Activated naive CD4-positive, alpha-beta T cell treated with anti-CD3 and anti-CD28 coated beads, Interleukin-2, amount 10 ng/mL, durations not matched to agents 7 days and 5 days (primary cell): ENCODE measurements around the gene FAM193B.

Experiments
- CTCF ChIA-PET: fragments of 350-600 bp; sonication (Branson Sonifier 250); formaldehyde crosslinking; loops from one replicate; lab custom pipeline; 2021; ENCODE audit warnings: antibody characterized with exemption; lab: Charles Lee
- DNase-seq: peaks from one replicate; pipeline ENCODE4 v3.0.0-alpha.2; 2020
- H3K27ac Mint-ChIP-seq: one replicate; pipeline ENCODE4 v1.8.0; 2021; ENCODE audit warnings: mild to moderate bottlenecking, moderate library complexity, mixed read lengths
- H3K27me3 Mint-ChIP-seq: one replicate; pipeline ENCODE4 v1.8.0; 2021; ENCODE audit warnings: mild to moderate bottlenecking, mixed read lengths
- H3K36me3 Mint-ChIP-seq: one replicate; pipeline ENCODE4 v1.8.0; 2021; ENCODE audit warnings: mixed read lengths
- H3K4me1 Mint-ChIP-seq: one replicate; pipeline ENCODE4 v1.8.0; 2021; ENCODE audit warnings: mixed read lengths
- H3K4me3 Mint-ChIP-seq: one replicate; pipeline ENCODE4 v1.8.0; 2021; ENCODE audit warnings: mild to moderate bottlenecking, moderate library complexity, mixed read lengths
- H3K9me3 Mint-ChIP-seq: one replicate; pipeline ENCODE4 v1.8.0; 2021; ENCODE audit warnings: mixed read lengths

The FAM193B gene

GRCh38 chr5:177524539-177524900 is 29.8 kb downstream of the FAM193B start:
- peaks cover 15% of the 10 kb centered on the region for H3K36me3 Mint-ChIP-seq
- H3K4me1 Mint-ChIP-seq, result peaks cover 21% of the 10 kb centered on the region

GRCh38 chr5:177523711-177524538 is 30.4 kb downstream of the FAM193B start:
- Mint-ChIP-seq H3K4me3 (no peak overlapping the region), H3K36me3 (peaks cover 14% of the 10 kb centered on the region), H3K27ac (no peak overlapping the region), H3K4me1 (peaks cover 27% of the 10 kb centered on the region), H3K9me3 (no peaks in the 10 kb centered on the region), H3K27me3 (no peaks in the 10 kb centered on the region)
- DNase-seq, result no peak
- CTCF ChIA-PET, result interaction anchor here (0.7 kb wide), 1 partner anchor 14 kb away, joined by 3 read pairs; no protein-coding TSS in a partner anchor

More at GRCh38 chr5:177524539-177524900, 29.8 kb downstream of the FAM193B start:
- DNase-seq, result no peak
- Mint-ChIP-seq H3K27me3 (no peaks in the 10 kb centered on the region), H3K9me3 (no peaks in the 10 kb centered on the region), H3K4me3 (no peak overlapping the region), H3K27ac (no peak overlapping the region)
- CTCF ChIA-PET, result interaction anchor here (0.7 to 0.9 kb wide), 2 partner anchors 13 to 453 kb away, joined by 3 read pairs; no protein-coding TSS in a partner anchor

GRCh38 chr5:177520916-177521513 is 33.3 kb downstream of the FAM193B start:
- H3K36me3 Mint-ChIP-seq, result peaks cover 21% of the 10 kb centered on the region
- peaks cover 38% of the 10 kb centered on the region for H3K4me1 Mint-ChIP-seq

GRCh38 chr5:177520271-177520670 is 34.1 kb downstream of the FAM193B start:
- H3K4me3 Mint-ChIP-seq, result no peak overlapping the region
- CTCF ChIA-PET, result no interaction called here
- H3K4me1 Mint-ChIP-seq, result peaks cover 45% of the 10 kb centered on the region
- H3K27ac Mint-ChIP-seq, result no peak overlapping the region
- no peaks in the 10 kb centered on the region for H3K27me3 Mint-ChIP-seq
- H3K9me3 Mint-ChIP-seq, result no peaks in the 10 kb centered on the region
- DNase-seq, result no peak
- H3K36me3 Mint-ChIP-seq, result peaks cover 25% of the 10 kb centered on the region

More at GRCh38 chr5:177520916-177521513, 33.3 kb downstream of the FAM193B start:
- no peaks in the 10 kb centered on the region for H3K27me3 Mint-ChIP-seq
- H3K9me3 Mint-ChIP-seq, result no peaks in the 10 kb centered on the region
- no peak for DNase-seq
- H3K27ac Mint-ChIP-seq, result peak overlapping the region; percentile 7
- H3K4me3 Mint-ChIP-seq, result no peak overlapping the region
- CTCF ChIA-PET, result interaction anchor here (0.7 to 1.6 kb wide), 2 partner anchors 19 to 33 kb away, joined by 3 to 4 read pairs; no protein-coding TSS in a partner anchor

GRCh38 chr5:177519463-177520235 is 34.7 kb downstream of the FAM193B start:
- H3K4me1 Mint-ChIP-seq, result peaks cover 51% of the 10 kb centered on the region
- no peaks in the 10 kb centered on the region for H3K27me3 Mint-ChIP-seq
- H3K36me3 Mint-ChIP-seq, result peaks cover 29% of the 10 kb centered on the region
- peak overlapping the region; percentile 37 for H3K27ac Mint-ChIP-seq
- no peak for DNase-seq
- H3K4me3 Mint-ChIP-seq, result no peak overlapping the region
- CTCF ChIA-PET, result interaction anchor here (1.2 kb wide), 1 partner anchor 200 kb away, joined by 3 read pairs; no protein-coding TSS in a partner anchor
- no peaks in the 10 kb centered on the region for H3K9me3 Mint-ChIP-seq

- DNase-seq, result peak; percentile 98
- Mint-ChIP-seq H3K36me3 (peaks cover 44% of the 10 kb centered on the region), H3K4me3 (peak within 1 kb of the TSS; percentile 79), H3K4me1 (peaks cover 56% of the 10 kb centered on the region), H3K9me3 (no peaks in the 10 kb centered on the region), H3K27ac (peak within 1 kb of the TSS; percentile 73), H3K27me3 (no peaks in the 10 kb centered on the region)
- CTCF ChIA-PET, result no interaction called here
Measured at GRCh38 chr5:177516601-177517568, 37.5 kb downstream of the FAM193B start, which contains the start of gene DDX41. DDX41 (minus strand) TSS chr5:177516961; CDS start chr5:177516945, 16 bp downstream.

GRCh38 chr5:177515580-177515979 is 38.8 kb downstream of the FAM193B start:
- H3K4me3 Mint-ChIP-seq, result peak overlapping the region; percentile 79
- DNase-seq, result no peak
- CTCF ChIA-PET, result interaction anchor here (0.9 to 1.3 kb wide), 4 partner anchors 10 to 125 kb away, joined by 3 to 6 read pairs (median 4); no protein-coding TSS in a partner anchor
- peaks cover 53% of the 10 kb centered on the region for H3K36me3 Mint-ChIP-seq
- H3K27me3 Mint-ChIP-seq, result no peaks in the 10 kb centered on the region
- H3K27ac Mint-ChIP-seq, result peak overlapping the region; percentile 73
- H3K9me3 Mint-ChIP-seq, result no peaks in the 10 kb centered on the region
- H3K4me1 Mint-ChIP-seq, result peaks cover 47% of the 10 kb centered on the region

GRCh38 chr5:177514541-177514940 is 39.8 kb downstream of the FAM193B start:
- Mint-ChIP-seq H3K27me3 (no peaks in the 10 kb centered on the region), H3K4me3 (peak overlapping the region; percentile 79), H3K4me1 (peaks cover 40% of the 10 kb centered on the region), H3K36me3 (peaks cover 47% of the 10 kb centered on the region), H3K27ac (no peak overlapping the region), H3K9me3 (no peaks in the 10 kb centered on the region)
- CTCF ChIA-PET, result interaction anchor here (1.5 kb wide), 1 partner anchor 13 kb away, joined by 6 read pairs; no protein-coding TSS in a partner anchor
- no peak for DNase-seq

GRCh38 chr5:177513500-177513899 is 40.9 kb downstream of the FAM193B start:
- Mint-ChIP-seq H3K4me1 (peaks cover 34% of the 10 kb centered on the region), H3K9me3 (no peaks in the 10 kb centered on the region), H3K27ac (no peak overlapping the region), H3K4me3 (no peak overlapping the region), H3K27me3 (no peaks in the 10 kb centered on the region), H3K36me3 (peaks cover 46% of the 10 kb centered on the region)
- CTCF ChIA-PET, result interaction anchor here (1.5 kb wide), 1 partner anchor 12 kb away, joined by 6 read pairs; no protein-coding TSS in a partner anchor
- no peak for DNase-seq

GRCh38 chr5:177512736-177513380 is 41.5 kb downstream of the FAM193B start:
- CTCF ChIA-PET, result no interaction called here

GRCh38 chr5:177511796-177512675 is 42.3 kb downstream of the FAM193B start:
- H3K4me3 Mint-ChIP-seq, result no peak overlapping the region
- H3K36me3 Mint-ChIP-seq, result peaks cover 46% of the 10 kb centered on the region
- CTCF ChIA-PET, result interaction anchor here (1.2 kb wide), 1 partner anchor 9 kb away, joined by 5 read pairs; no protein-coding TSS in a partner anchor
- H3K27ac Mint-ChIP-seq, result no peak overlapping the region
- no peaks in the 10 kb centered on the region for H3K27me3 Mint-ChIP-seq
- H3K4me1 Mint-ChIP-seq, result peaks cover 32% of the 10 kb centered on the region
- DNase-seq, result no peak
- no peaks in the 10 kb centered on the region for H3K9me3 Mint-ChIP-seq

More at GRCh38 chr5:177512736-177513380, 41.5 kb downstream of the FAM193B start:
- H3K9me3 Mint-ChIP-seq, result no peaks in the 10 kb centered on the region
- peak overlapping the region; percentile 33 for H3K27ac Mint-ChIP-seq
- no peak for DNase-seq
- H3K4me1 Mint-ChIP-seq, result peaks cover 34% of the 10 kb centered on the region
- peaks cover 46% of the 10 kb centered on the region for H3K36me3 Mint-ChIP-seq
- H3K27me3 Mint-ChIP-seq, result no peaks in the 10 kb centered on the region
- H3K4me3 Mint-ChIP-seq, result no peak overlapping the region
